Measurements from ENCODE around the gene SERAC1. TPM values are rescaled to one million over a fixed set of nuclear protein-coding genes. Genes with fewer than 3 reads are reported as not detected.

The SERAC1 gene
- total RNA-seq, 6 donors from 2014 or later: 3.2 to 11.4 (median 6.1) TPM

DNA sequence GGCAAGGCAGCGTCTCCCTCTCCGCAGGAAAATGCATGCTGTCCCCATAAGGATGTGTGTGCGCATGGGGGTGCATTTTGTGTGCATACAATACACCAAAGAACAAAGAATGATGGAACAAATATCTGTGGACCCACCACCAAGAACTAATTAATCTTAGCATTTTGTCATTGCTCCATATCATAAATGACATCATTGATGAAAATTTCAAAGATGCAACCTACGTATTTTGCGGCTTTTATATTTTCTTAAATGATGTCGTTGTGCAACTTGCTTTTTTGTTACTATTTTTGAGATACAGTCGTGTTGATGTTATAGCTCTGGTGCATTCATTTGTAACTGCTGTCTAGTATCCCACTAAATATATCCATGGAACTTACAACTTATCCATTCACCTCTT lies 89.7 kb downstream of the SERAC1 start:
- H3K36me3 ChIP-seq: peaks cover 0 to 13% (median 2%) of the 10 kb centered on the region in 4 donors

DNA sequence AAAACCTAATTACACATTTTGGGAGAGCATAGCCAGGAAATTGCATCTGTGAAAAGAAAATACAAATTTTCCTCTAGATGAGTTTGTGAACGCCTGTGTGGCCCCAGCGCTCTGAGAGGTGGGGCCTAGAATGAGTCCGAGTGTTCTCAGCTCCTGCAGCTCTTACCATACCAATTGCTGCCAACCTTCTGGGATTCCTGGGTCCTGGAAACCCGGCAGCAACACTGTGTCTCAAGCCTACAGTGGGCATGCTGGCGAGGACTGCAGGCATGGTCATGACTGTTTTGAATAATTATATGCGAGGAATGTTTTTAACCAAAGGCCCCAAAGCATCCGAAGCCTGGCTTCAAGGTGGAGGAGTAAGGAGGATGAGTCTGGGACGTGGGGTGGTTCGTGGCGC lies 90.4 kb downstream of the SERAC1 start:
- H3K27ac ChIP-seq: no peak overlapping the region
- no peaks in the 10 kb centered on the region for H3K27me3 ChIP-seq
- peaks cover 0 to 4% (median 0%) of the 10 kb centered on the region in 4 donors for H3K4me1 ChIP-seq
- ATAC-seq (ENCODE audit: low FRiP score in 2 of 2) (no peak), DNase-seq (no peak)
- TF ChIP-seq EP300 (IDR thresholded peaks at IDR 0.05): no peak
- TF ChIP-seq, protein P1, sequence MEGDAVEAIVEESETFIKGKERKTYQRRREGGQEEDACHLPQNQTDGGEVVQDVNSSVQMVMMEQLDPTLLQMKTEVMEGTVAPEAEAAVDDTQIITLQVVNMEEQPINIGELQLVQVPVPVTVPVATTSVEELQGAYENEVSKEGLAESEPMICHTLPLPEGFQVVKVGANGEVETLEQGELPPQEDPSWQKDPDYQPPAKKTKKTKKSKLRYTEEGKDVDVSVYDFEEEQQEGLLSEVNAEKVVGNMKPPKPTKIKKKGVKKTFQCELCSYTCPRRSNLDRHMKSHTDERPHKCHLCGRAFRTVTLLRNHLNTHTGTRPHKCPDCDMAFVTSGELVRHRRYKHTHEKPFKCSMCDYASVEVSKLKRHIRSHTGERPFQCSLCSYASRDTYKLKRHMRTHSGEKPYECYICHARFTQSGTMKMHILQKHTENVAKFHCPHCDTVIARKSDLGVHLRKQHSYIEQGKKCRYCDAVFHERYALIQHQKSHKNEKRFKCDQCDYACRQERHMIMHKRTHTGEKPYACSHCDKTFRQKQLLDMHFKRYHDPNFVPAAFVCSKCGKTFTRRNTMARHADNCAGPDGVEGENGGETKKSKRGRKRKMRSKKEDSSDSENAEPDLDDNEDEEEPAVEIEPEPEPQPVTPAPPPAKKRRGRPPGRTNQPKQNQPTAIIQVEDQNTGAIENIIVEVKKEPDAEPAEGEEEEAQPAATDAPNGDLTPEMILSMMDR (IDR thresholded peaks at IDR 0.05): no peak
- TF ChIP-seq POLR2A (IDR thresholded peaks at IDR 0.05): no peak
- TF ChIP-seq POLR2AphosphoS5 (IDR thresholded peaks at IDR 0.05): no peak
- WGBS, 2 donors: 91 to 93% methylated on average over 10 of the region's 10 CpGs
- no peak overlapping the region for H3K4me3 ChIP-seq
- no peaks in the 10 kb centered on the region for H3K9me3 ChIP-seq
- H3K36me3 ChIP-seq: peaks cover 0 to 11% (median 0%) of the 10 kb centered on the region in 4 donors

More for the DNA sequence above, 89.7 kb downstream of the SERAC1 start:
- Histone ChIP-seq H3K27me3 (no peaks in the 10 kb centered on the region), H3K4me3 (no peak overlapping the region), H3K9me3 (no peaks in the 10 kb centered on the region), H3K27ac (no peak overlapping the region), H3K4me1 (peaks cover 0 to 4% (median 0%) of the 10 kb centered on the region in 4 donors)
- no peak for TF ChIP-seq EP300 (IDR thresholded peaks at IDR 0.05)
- TF ChIP-seq POLR2AphosphoS5 (IDR thresholded peaks at IDR 0.05): no peak
- TF ChIP-seq, protein P1 (IDR thresholded peaks at IDR 0.05): no peak
- TF ChIP-seq POLR2A (IDR thresholded peaks at IDR 0.05): no peak
- 82% methylated on average over 7 of the region's 7 CpGs for WGBS, 2 donors
- DNase-seq (no peak), ATAC-seq (ENCODE audit: low FRiP score in 2 of 2) (no peak)

DNA sequence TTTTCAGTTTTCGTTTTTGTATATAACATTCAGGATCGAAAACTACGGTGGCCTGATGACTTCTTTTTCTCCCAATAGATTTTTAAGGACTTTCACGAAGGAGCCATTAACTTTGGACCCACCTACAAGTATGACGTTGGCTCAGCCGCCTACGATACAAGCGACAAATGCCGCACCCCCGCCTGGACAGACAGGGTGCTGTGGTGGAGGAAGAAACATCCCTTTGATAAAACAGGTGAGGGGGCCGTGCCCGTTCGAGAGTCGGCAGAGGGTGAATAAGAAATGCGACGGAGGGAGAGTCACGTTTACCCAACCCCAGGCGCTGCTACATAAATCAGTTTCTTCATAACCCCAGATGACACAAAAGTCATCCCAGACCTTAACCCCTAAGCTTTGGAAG lies 91.5 kb downstream of the SERAC1 start:
- H3K36me3 ChIP-seq: peaks cover 0 to 13% (median 0%) of the 10 kb centered on the region in 4 donors
- TF ChIP-seq, protein P1 (IDR thresholded peaks at IDR 0.05): no peak
- TF ChIP-seq EP300 (IDR thresholded peaks at IDR 0.05): no peak
- no peak for TF ChIP-seq POLR2AphosphoS5 (IDR thresholded peaks at IDR 0.05)
- TF ChIP-seq POLR2A (IDR thresholded peaks at IDR 0.05): no peak
- peaks cover 0 to 9% (median 2%) of the 10 kb centered on the region in 4 donors for H3K4me1 ChIP-seq
- ATAC-seq (ENCODE audit: low FRiP score in 2 of 2) (no peak), DNase-seq (no peak)
- no peak overlapping the region for H3K4me3 ChIP-seq
- H3K27me3 ChIP-seq: no peaks in the 10 kb centered on the region
- WGBS, 2 donors: 96% methylated on average over 18 of the region's 18 CpGs
- H3K9me3 ChIP-seq: no peaks in the 10 kb centered on the region
- no peak overlapping the region for H3K27ac ChIP-seq

DNA sequence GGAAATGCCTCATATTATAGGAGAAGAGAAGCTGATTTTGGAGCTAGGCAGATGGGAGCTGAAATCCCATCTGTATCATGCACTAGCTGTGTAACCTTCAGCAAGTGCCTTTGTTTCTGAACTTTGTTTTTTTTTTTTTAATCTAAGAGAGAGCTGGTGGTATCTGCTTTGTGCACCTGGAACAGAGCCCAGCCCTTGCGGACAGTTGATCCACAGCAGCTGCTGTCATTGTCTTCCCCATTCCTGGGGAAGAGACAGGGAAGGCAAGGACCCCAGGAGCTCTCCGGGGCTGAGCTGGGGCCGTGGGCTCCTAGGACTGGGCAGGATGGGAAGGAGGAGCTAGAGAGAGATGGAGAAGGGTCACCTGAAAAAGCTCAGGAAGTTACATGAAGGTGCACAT lies 94.3 kb downstream of the SERAC1 start:
- H3K27me3 ChIP-seq: no peaks in the 10 kb centered on the region
- H3K4me1 ChIP-seq: peaks cover 7 to 16% (median 9%) of the 10 kb centered on the region in 4 donors
- ATAC-seq (ENCODE audit: low FRiP score in 2 of 2): no peak
- peaks cover 0 to 18% (median 2%) of the 10 kb centered on the region in 4 donors for H3K36me3 ChIP-seq
- no peak for DNase-seq
- H3K9me3 ChIP-seq: no peaks in the 10 kb centered on the region
- H3K27ac ChIP-seq: no peak overlapping the region
- no peak overlapping the region for H3K4me3 ChIP-seq
- 78 to 85% methylated on average over 3 of the region's 3 CpGs for WGBS, 2 donors
- TF ChIP-seq POLR2AphosphoS5 (IDR thresholded peaks at IDR 0.05): no peak
- TF ChIP-seq, protein P1 (IDR thresholded peaks at IDR 0.05): no peak
- no peak for TF ChIP-seq POLR2A (IDR thresholded peaks at IDR 0.05)
- TF ChIP-seq EP300 (IDR thresholded peaks at IDR 0.05): no peak

GRCh38 chr6:158072083-158072721 lies 95.9 kb downstream of the SERAC1 start:
- no peaks in the 10 kb centered on the region for H3K9me3 ChIP-seq
- no peak overlapping the region for H3K4me3 ChIP-seq
- peaks cover 0 to 13% (median 2%) of the 10 kb centered on the region in 4 donors for H3K36me3 ChIP-seq
- H3K27me3 ChIP-seq: no peaks in the 10 kb centered on the region
- ATAC-seq (ENCODE audit: low FRiP score in 2 of 2): peak in 1 of 2 donors; percentile 88
- WGBS, 2 donors: 19 to 22% methylated on average over 16 of the region's 16 CpGs
- TF ChIP-seq POLR2AphosphoS5 (IDR thresholded peaks at IDR 0.05): no peak
- TF ChIP-seq, protein P1 (IDR thresholded peaks at IDR 0.05): peak; percentile 58 to 83 (median 78)
- TF ChIP-seq EP300 (IDR thresholded peaks at IDR 0.05): no peak
- TF ChIP-seq POLR2A (IDR thresholded peaks at IDR 0.05): no peak
- DNase-seq: peak in 1 of 2 donors; percentile 65
- no peak overlapping the region for H3K27ac ChIP-seq
- peaks cover 13 to 20% (median 14%) of the 10 kb centered on the region in 4 donors for H3K4me1 ChIP-seq
